ENCODE measurements around the gene PSMD11.

- TF ChIP-seq CTCF (IDR thresholded peaks at IDR 0.05; ENCODE audit: extremely low read depth in 1 of 2, insufficient read depth in 1 of 2, low read depth in 1 of 2, low read length in 2 of 2), result no peak
- peak; percentile 67 for TF ChIP-seq POLR2AphosphoS5 (IDR thresholded peaks at IDR 0.05; ENCODE audit: insufficient read depth, low read depth, low read length)
- no peak for TF ChIP-seq POLR2A (IDR thresholded peaks at IDR 0.05; ENCODE audit: low read depth, low read length)
- no peak for TF ChIP-seq EZH2 (IDR thresholded peaks at IDR 0.05; ENCODE audit: borderline replicate concordance, low read depth, low read length, severe bottlenecking)
Measured at GRCh38 chr17:32519228-32520103, 75.2 kb downstream of the PSMD11 start.
